ENCODE results near the gene DSC2.

Gene DSC2

DNA sequence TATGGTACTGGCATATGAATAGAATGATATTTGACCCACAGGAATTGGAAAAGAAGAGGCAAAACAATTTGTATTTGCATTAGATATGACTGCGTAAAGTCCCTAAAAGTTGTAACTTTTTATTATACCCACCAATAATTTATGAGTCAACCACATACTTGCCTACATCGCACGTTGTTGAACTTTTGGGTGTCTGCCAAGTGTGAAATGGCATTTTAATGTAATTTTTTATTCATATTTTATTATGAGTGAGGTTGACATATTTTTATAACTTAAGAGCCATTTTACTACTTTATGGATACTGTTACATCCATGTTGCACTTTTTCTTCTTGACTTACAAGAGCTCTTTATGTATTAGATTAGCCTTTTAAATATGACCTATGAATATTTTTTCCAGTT is 4.6 kb downstream of the DSC2 start:
- DNase-seq, result no peak

DNA sequence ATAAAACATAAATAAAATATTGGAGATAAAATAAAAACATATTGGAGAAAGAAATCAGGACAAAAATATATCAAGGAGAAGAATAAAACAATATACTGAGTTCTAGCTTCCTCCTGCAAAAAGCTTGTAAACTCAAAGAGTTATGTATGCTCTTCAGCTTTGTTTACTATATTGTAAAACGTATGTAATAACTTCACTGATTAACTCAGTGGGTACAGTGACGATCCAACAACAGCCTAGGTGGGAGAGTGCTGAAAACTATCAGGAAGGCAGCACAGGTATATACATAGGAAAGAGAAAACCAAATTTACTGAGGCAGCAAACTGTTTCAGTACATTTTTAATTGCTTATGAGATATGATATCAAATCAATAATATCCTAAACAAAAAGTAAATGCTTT is 8.3 kb downstream of the DSC2 start:
- DNase-seq, result no peak

DNA sequence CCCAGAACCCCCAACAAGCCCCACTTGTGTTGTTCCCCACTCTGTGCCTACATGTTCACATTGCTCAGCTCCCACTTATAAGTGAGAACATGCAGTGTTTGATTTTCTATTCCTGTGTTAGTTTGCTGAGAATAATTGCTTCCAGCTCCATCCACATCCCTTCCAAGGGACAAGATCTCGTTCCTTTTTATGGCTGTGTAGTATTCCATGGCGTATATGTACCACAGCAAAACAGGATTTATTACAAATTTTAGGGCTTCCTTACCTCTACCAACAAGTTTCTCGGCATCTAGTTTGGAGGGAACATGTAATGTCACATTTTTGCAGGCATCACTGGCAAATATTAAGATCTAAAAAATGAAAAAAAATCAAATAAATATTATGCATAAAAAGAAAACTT is 8.9 kb downstream of the DSC2 start:
- DNase-seq, result no peak

DNA sequence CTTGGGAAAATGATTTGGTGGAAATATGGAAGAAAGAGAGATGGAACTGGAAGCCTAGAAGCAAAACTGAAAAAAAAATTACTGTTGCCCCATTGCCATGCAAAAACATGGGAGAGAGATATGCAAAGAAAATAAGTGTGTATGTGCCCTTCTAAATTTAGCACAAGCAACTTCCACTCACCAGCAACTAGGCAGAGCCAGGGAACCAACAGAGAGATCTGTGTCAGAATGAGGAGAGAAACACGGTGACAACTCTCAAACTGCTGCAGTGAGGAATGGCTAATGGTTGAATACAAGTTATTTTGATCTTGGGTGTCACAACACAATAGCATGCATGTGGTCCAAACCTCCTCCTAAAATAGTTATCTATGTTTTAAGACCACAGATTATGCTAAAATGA is 10.9 kb downstream of the DSC2 start:
- no peak for DNase-seq

DNA sequence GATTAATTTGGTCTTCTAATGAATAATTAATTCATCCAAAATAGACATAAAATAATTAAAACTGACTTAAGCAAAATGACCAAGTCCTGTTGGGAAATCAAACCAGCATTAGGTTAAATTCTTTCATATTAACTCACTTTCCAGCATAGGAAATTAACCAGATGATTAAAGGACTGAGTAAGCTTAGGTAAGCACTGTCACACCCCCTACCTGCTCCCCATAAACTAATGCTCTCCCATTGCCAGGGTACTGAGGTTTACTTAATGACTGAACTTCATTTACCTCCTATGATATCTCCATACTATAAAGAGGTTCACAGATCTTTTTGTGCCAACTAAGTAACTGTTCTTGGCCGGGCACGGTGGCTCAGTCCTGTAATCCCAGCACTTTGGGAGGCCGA is 13.7 kb downstream of the DSC2 start:
- no peak for DNase-seq

DNA sequence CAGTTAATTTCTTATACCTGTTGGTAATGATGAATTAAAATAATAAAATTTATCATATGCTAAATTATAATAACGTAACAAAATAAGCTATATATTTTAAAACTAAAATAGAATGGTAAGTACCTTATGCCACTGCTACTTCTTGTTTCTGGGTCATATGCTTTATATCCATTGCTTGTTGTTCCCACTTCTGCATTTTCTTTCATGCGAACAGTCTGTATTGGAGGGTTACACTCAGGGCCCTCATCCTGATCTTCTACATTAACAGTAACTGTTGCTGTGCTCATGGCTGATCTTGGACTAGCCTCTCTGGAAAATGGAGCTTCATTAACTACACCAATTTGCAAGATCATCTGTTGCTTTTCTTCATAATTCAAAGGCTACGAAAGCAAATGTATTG is 22.2 kb downstream of the DSC2 start:
- no peak for DNase-seq

DNA sequence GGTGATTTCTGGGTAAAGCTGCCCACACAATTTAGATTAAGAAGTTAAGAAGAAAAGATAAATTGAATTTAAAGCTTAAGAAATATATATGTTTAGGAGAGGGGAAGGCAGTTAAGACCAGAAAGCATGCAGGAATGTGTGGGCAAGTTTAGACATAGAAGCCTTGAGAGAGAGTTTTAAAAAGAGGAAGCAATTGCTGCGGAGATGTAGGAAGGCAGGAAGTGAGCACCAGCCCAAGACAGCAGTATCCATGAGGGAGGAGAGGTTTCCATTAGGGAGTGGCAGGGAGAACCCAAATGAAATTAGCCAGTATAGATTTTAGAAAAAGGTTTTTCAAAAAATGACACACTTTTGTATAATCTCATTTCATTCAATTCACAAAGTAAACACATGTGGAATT is 24.3 kb downstream of the DSC2 start:
- DNase-seq, result no peak

DNA sequence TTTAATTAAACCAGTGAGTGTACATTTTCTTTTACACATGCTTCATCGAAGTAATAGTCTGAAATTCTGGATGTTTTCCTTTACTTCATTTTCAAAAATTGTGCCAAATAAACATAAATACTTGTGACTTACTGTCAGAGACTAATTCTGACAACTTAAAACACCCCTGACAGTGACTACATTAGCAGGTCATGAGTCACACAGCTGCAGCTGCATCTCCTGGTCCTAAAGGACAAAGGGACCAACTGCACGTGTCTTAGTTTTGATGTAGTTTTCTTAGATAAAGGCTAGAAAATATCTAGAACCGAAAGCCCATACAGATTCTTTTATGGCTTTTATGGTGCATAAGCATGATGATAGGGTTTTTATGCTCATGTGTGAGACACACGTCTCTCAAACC is 30.0 kb downstream of the DSC2 start:
- no peak for DNase-seq

DNA sequence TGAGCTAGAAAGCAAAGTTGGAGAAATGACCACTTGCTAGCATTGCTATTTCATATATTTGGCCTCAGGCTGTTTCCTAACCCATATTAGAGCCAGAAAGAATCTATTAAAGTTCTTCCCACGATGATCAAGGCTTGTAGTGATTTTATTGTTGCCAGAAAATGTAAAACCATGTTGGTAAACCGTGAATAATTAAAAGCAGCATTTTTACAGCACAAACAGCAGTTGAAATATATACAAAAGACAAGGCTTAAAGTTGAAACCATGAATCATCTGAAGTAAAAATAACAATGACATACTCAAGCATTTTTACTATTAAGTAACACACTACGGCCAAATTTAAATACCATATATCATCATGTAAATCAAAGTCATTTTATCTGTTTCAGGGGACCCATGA is 32.0 kb downstream of the DSC2 start:
- no peak for DNase-seq

DNA sequence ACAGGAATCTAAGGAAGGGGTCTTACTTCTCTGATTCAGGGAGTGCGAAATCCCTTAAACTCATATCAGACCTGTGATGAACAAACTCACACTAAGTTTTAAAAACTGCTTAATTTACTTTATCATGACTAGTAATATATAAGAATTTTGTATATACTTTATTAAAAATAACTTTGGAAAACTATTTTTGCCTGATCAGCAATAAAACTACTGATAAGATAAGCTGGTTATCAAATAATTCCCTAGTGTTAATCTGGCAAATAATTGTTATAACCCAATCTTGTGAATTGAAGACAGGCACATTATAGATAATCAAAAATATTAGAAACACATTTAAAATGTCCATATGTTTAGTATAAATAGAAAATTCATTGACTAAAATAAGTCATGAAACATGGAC is 36.0 kb downstream of the DSC2 start:
- no peak for DNase-seq

DNA sequence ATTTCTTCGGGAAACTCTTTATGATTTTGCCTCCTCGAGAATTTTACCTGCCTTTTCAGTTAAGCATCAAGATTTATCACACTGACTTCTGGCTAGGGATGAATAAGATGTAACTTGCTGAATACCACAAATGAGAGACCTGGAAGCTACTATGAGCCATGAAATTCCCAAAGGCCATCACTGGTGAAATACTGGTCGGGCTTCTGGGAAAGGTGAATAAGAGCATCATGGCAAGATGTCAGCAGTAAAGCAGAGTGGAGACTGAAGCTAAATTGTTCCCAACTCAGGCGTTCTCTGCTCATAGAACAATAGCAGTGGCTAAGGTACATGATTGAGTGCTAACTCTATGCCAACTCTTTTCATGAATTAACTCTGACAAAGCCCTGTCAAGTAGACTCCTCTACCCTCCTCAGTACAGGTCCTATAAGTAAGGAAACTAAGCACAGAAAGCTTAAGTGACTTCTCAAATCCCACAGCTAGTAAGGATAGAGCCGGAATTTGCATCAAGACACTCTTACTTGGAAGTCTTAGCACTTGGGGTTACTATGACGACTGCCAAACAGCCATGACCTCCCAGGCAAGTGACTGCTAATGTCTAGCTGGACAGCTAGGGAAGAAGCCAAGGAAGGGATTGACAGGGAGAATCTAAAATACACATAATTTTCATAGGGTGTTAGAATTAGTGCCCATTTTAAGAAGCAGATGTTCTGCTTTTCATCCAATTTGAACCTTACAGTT is 37.0 kb downstream of the DSC2 start:
- DNase-seq, result no peak

DNA sequence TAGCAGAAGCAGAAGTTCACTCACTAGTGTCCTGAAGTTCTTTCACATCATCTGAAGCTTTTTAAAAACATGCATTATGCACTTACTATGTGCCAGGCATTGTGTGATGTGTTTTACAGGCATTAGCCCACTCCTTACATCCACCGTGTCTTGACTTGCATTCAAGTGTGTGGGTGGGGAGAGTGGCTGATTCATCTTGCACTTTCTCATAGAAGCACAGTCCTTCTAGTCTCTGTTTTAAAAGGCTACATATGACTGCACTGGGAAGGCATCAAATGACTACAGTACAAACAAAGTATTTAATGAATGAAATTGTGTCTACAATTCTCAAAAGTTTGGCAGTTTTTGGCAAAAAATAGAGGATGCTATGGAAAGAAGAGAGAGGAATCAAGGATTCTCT is 38.1 kb downstream of the DSC2 start:
- no peak for DNase-seq

DNA sequence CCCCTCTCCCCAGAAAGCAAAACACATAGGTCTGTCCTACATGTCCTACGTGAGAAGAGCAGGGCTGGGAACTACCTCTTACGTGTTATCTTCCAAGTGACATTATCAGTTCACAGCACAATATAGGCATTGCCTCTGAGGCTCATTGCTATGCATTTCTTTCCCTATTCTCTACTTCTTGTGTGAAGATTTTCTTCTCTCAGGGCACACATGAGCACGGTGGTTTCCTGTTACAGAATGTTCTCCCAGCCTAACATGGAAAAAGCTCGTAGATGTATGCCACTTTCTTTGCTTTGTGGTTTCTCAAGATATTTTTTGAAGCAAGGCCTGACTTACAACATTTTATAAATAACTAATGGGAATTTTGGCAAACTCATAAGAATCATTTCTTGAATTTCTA is 40.3 kb downstream of the DSC2 start:
- DNase-seq, result no peak

DNA sequence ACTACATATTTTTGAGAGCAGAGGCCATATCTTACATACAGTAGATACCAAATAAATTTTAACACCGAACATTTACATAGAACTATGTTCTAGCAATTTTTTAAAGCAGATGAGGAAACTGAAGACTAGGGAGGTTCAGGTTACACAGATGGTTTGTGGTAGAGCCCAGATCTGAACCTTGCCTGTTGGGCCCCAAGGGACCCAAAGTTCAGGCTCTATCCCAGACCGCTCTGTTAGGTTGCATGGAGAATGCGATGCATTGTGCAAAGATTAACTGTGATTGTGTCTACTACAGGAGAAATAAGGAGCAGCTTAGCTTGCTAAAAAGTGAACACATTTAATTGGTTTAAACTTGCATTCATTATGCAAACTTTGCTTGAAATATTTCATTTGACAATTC is 43.3 kb downstream of the DSC2 start:
- DNase-seq, result no peak

DNA sequence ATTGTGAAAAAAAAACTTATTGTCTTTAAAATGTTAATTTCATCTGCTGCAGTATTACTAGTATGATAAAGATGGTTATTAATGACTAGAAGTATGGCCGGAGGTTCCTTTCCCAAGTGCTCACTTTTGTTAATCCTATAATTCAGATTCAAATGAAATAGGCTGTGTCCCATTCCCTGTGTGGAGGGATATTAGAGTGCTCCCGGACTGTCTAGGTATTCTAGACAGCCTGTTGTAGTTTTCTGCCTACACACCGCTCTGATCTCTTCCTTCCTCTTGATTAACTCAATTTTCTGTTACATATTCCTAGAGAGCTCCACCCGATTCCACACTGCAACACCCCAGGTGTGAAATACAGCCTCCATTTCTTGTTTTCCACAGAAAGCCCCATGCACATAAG is 44.3 kb downstream of the DSC2 start:
- no peak for DNase-seq

DNA sequence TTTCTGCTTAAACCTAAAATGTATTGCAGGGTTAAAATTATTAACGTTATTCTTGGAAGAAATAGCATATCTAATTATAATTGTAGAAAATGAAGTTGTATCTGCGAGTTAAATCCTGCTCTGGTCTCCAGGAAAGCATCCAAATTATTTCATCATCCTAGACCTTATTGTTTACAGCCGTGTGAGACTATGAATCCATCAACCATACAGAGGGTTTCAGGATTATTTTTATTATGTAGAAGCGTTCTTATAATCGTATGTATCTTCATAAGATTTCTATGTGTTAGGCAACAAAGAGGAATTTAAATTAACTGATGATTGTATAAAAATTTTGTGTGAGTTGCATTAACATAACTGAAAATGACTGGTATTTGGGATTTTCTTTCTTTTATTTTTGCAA is 45.2 kb downstream of the DSC2 start:
- no peak for DNase-seq

DNA sequence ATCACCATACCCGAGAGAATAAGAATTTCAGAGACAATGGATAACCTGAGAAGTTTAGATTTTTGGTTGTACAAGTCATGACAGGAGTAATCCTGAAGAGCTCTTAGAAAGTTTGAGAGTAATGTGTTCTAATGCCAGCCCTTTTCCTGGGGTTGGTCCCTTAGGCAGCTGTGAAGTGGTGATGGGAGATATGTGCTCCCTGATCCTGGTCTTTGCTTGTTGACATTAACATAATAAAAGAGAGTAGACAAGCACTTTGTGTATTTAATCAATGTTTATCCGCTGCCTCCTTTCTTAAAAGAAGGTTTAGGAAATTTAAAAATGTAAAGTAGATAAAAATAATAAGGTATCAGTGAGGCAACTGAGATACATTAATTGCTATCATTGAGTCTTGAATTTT is 45.9 kb downstream of the DSC2 start:
- no peak for DNase-seq

DNA sequence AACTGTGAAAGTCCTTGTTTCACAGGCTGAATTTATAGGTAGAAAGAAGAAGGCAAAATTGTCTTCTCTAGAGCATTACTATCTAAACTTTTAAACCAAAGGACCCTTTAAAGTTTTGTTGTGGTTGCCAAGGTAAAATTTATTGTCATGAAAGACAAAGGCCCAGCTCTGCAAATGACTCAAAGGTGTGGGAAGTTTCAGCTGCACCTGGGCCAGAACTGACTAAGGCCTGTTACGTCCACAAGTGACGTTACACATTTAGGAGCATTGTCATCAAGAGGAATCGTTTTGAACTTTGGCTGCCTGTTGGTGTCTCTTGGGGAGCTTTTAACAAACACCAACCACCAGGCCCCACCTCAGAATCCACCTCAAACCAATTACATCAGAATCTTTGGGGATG is 51.6 kb downstream of the DSC2 start:
- no peak for DNase-seq

DNA sequence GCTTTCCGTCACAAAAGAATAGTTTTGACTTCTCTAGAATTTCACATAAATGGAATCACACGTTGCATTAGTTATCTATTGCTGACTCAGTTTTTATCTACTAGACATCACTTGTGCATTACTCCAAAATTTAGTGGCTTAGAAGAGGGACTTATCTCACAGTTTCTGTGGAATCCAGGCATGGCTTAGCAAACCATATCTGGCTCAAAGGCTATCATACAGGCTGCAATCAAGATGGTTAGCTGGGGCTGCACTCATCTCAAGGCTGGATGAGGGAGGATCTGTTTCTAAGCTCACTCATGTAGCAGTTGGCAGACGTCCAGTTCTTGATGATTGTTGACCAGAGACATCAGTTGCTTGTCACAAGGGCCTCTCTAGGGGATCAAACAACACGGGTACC is 53.0 kb downstream of the DSC2 start:
- DNase-seq, result no peak

DNA sequence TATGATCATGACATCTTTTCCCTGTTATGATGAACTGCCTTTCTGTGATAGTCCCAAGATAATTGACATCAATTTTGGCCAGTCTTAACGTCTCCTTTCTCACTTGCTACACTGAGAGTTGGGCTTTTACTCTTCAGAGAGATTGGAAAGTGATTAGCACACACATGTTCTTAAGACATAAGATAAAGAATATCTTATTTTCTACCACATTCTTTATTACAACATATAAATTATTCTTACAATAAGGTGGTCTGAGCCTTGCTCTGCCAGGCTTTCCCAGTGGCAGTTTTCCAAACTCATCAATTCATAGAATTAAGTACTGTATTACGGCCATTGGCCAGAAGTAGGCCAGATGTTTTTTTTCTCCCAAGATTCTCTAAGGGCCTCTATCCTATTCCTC is 54.0 kb downstream of the DSC2 start:
- no peak for DNase-seq

DNA sequence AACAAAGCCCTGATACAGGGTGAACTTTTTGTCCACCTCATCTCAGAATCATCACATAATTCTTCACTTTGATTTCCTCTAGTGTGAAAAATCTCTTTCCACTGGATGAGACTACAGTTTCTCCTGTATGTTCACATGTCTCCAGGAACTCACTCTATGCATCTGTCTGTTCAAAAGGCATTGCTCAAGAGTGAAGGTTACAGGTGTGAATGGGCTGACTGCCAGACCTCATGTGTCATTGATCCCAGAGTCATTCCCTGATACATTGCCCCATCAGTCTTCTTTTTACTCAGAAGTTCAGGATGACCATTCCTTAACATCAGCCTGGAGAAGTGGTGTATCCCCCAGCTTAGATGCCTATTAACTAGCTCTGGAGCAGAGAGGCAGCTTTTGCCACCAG is 55.3 kb downstream of the DSC2 start:
- DNase-seq, result no peak

DNA sequence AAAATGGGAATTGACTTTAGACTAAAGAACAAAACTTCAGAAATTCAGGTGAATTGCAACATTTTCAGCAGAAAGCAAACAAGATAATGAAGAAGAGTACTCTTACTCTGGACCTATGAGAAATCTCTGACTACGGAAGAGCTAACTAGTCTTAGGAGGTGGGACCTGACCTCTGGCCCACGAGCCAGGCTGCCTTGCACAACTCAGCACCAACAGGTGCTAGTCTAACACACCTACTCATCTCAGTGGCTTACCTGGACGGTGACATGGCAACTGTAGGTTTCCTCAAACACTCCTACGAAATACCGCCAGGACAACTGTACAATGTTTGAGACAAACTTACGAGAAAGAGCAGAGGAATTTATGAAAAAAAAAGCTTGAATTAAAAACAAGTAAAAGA is 56.6 kb downstream of the DSC2 start:
- DNase-seq, result no peak

DNA sequence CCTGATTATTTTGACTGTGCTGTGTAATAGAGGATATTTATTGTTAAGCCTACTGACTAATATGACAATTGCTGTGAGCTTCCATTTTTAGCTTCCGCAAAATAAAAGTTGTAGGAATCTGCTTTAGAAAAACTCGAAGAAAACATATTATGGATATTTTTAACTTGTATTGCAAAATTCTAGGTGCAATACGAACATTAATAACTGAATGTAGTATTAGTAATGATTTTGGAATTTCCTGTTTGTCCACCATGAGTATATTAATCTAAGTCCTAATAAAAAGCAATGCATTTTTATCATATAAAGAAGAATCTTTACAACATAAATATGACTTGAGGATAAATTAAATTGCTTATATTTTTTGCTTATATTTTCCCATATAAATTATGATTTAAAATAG is 57.3 kb downstream of the DSC2 start:
- DNase-seq, result no peak

DNA sequence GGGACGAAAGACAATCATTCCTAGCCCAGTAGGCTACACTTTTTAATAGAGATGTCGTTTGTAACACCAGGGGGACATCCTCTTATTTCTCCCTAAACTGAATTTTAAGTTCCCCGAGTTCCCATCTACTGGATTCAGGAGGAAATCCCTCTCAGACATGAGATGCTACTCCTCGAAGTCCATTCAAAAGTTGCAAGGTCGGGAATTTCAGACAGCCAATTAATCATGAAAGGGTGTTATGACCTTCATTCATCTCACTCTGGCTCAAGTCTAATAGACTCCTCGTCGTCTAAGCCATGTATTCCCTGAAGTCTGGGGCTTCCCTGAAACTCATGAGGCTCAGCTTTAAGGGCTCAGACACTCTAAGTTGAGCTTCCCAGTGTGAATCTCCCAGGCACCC is 58.5 kb downstream of the DSC2 start:
- no peak for DNase-seq

DNA sequence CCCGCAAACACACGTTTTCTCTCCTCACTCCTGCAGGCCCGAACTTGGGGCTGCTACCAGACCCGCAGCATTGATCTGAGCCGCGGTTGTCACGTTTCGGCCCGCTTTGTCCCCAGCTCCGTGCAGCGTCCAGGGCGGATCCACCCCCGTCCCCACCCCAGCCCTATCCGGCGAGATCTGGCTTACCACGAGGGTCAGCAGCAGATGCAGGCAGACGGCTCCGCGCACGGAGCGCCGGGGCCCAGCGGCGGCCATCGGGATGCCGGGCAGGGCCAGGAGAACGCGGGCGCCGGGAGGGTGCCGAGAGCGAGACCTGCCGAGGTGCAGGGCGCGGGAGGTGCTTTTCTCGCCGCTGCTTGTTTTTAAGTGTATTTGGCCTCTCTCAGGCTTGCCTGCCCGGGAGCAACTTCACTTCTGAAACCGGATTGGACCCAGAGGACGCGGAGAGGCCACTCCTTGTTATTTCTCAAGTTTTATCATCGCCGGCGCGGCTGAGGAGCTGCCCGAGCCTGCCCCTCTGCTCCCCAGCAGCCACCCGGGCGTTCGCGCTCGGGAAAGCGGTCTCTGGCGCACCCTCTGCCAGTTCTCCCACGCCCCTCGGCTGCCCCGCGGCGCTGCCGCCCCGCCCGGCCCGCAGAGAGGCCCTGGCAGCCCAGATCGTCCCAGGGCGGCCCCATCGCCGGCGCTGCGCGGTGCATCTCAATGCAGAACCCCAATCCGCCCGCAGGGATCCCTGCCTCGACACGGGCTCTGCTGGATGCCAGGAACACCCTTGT is 59.6 kb downstream of the DSC2 start, which contains the start of gene DSC3:
DSC3 (minus strand) TSS at position 337 of the 776 bp plus-strand sequence; CDS start at position 255, 82 bp downstream.
- DNase-seq, result peak; percentile 4

All from stimulated activated CD4-positive, alpha-beta T cell treated with anti-CD3 and anti-CD28 coated beads, Interleukin-15, amount 100 ng/mL, for 24 hours (primary cell).